H1 (cell line): ENCODE results near the gene TTC28.

Source experiments
- CREB1 ChIP-seq: IDR thresholded peaks from 2 replicates; pipeline ENCODE4 v1.6.1; 2012; ENCODE audit warnings: inconsistent platforms
- EZH2 ChIP-seq: fragments of 200-600 bp; sonication (generic); IDR thresholded peaks from 2 replicates; pipeline ENCODE4 v1.7.1; 2012; ENCODE audit warnings: low read depth, mild to moderate bottlenecking, moderate library complexity, low read length, inconsistent platforms; ENCODE audit not compliant: severe bottlenecking
- FOSL1 ChIP-seq: IDR thresholded peaks from 2 replicates; pipeline ENCODE4 v1.6.1; 2011; ENCODE audit warnings: mild to moderate bottlenecking, low read depth, low read length, moderate library complexity; ENCODE audit not compliant: insufficient read depth
- GABPA ChIP-seq: IDR thresholded peaks from 2 replicates; pipeline ENCODE4 v1.6.1; 2011; ENCODE audit warnings: mild to moderate bottlenecking, low read length, moderate library complexity, borderline replicate concordance; ENCODE audit not compliant: insufficient read depth
- POLR2A ChIP-seq, 2 experiments: IDR thresholded peaks; 1 replicate in 1 of 2; 2 replicates in 1 of 2; pipeline ENCODE4 v1.6.1; 2011; ENCODE audit warnings: low read depth in 2 of 2, low read length in 2 of 2, mild to moderate bottlenecking in 2 of 2; ENCODE audit errors: control extremely low read depth in 1 of 2
- POLR2AphosphoS5 ChIP-seq: IDR thresholded peaks from 2 replicates; pipeline ENCODE4 v1.6.1; 2011; ENCODE audit warnings: low read depth, low read length
- YY1 ChIP-seq: IDR thresholded peaks from 2 replicates; pipeline ENCODE4 v1.6.1; 2011; ENCODE audit warnings: low read depth, mild to moderate bottlenecking, low read length
- TF ChIP-seq, protein P1 (sequence below): IDR thresholded peaks from 2 replicates; pipeline ENCODE4 v1.6.1; 2011; ENCODE audit warnings: low read length, improper control_type of control experiment
- TF ChIP-seq, protein P2 (sequence below), 3 experiments: IDR thresholded peaks; 1 replicate in 2 of 3; 2 replicates in 1 of 3; pipeline versions ENCODE4 v1.5.1 to v1.6.1; 2011; ENCODE audit warnings: low read length in 3 of 3, mild to moderate bottlenecking in 3 of 3, inconsistent platforms in 2 of 3, low read depth in 1 of 3, moderate library complexity in 1 of 3; ENCODE audit not compliant: insufficient read depth in 1 of 3; ENCODE audit errors: control extremely low read depth in 1 of 3

DNA sequence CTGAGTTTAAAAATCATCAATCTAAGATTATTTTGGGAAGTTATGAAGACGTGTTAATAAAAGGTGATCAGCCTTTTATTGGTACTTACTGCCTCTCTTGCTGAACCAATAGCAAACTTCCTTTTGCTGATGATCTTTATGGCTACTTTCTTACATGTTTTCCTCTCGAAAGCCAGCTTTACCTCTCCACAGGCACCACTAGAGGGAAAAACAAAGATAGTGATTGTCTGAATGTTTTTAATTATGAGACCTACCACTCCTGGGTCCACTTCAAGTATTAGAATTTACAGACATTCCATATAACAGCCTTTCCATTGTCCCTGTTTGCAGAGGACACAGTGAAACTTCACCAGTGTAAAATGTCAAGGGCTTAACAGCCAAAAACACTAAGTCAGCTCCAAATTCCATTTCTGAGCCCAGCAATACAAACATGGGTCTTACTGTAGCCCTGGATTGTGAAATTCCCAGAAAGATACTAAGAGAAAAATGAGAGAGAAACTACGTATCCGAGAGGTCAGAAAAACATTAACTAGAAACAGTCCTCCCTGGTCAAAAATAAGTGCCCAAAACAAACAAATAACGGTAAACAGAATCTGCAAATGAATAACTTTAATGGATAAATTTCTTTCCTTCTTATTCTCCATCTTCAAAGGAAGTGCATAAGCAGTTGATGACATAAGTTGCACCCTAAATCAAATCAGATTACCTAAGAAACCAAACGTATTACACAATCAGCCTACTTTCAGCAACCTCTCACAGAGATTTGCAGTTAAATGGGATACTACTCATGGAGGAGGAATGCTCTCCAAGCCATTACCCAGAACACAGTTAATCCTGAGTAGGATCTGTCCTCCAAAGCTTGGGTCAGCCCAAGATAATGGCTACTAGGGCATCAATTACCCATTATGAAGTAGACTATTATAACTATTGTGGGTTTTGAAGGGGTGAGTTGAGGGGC, 32.5 kb upstream of the TTC28 start:
- TF ChIP-seq POLR2AphosphoS5: no peak
- TF ChIP-seq EZH2: no peak
- TF ChIP-seq, protein P1, sequence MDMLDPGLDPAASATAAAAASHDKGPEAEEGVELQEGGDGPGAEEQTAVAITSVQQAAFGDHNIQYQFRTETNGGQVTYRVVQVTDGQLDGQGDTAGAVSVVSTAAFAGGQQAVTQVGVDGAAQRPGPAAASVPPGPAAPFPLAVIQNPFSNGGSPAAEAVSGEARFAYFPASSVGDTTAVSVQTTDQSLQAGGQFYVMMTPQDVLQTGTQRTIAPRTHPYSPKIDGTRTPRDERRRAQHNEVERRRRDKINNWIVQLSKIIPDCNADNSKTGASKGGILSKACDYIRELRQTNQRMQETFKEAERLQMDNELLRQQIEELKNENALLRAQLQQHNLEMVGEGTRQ: no peak
- TF ChIP-seq, protein P2, sequence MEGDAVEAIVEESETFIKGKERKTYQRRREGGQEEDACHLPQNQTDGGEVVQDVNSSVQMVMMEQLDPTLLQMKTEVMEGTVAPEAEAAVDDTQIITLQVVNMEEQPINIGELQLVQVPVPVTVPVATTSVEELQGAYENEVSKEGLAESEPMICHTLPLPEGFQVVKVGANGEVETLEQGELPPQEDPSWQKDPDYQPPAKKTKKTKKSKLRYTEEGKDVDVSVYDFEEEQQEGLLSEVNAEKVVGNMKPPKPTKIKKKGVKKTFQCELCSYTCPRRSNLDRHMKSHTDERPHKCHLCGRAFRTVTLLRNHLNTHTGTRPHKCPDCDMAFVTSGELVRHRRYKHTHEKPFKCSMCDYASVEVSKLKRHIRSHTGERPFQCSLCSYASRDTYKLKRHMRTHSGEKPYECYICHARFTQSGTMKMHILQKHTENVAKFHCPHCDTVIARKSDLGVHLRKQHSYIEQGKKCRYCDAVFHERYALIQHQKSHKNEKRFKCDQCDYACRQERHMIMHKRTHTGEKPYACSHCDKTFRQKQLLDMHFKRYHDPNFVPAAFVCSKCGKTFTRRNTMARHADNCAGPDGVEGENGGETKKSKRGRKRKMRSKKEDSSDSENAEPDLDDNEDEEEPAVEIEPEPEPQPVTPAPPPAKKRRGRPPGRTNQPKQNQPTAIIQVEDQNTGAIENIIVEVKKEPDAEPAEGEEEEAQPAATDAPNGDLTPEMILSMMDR (IDR thresholded peaks at IDR 0.05; ENCODE audit: control extremely low read depth in 1 of 3, insufficient read depth in 1 of 3, low read depth in 1 of 3, low read length in 3 of 3): no peak
- TF ChIP-seq YY1: no peak
- no peak for TF ChIP-seq POLR2A (IDR thresholded peaks at IDR 0.05; ENCODE audit: control extremely low read depth in 1 of 2, low read depth in 2 of 2, low read length in 2 of 2)
- TF ChIP-seq GABPA: no peak
- TF ChIP-seq CREB1: no peak
- TF ChIP-seq FOSL1: no peak
